Left colon (tissue), 2 donors: ENCODE data around the gene NUPR1. TPM values are rescaled to one million over a fixed set of nuclear protein-coding genes. Genes with fewer than 3 reads are reported as not detected.
"Not testable (repeated sequence)": the region's sequence is repeated elsewhere in the genome, so short reads cannot be mapped to it uniquely, and the experiment has no call there.

Experiments
- ATAC-seq: fragments of 200-7000 bp; cut with Tn5 transposase; one replicate; pipeline ENCODE4 v1.9.1; 2020; ENCODE audit warnings: mild to moderate bottlenecking, moderate library complexity
- DNase-seq, 2 donors: peaks; one replicate each; pipeline ENCODE4 v3.0.0-alpha.2; 2020
- intact Hi-C, 2 donors: fragments of 100-400 bp; cut with DNase I in 1 of 2; cut with micrococcal nuclease in 1 of 2; formaldehyde crosslinking; loops; one replicate each; pipeline versions ENCODE4 v1.11.2 to v1.14.0; 2022; cut with DNase I, micrococcal nuclease
- total RNA-seq, 2 donors: library from RNA; stranded (reverse); fragmentation: NEBNext Ultra II Directional; extraction: Animal tissue kit (Norgen Biotek cat#: 25700); gene quantifications; one replicate each; pipeline ENCODE4 v1.2.1, GENCODE V29; 2021
- donor health status: DM: no; HTN: no; CAD: no.
- donor health status: DM: yes; HTN: yes; CAD: no.

The NUPR1 gene
- total RNA-seq, 2 donors from 2014 or later = 52.2 to 106 TPM

- no peak for DNase-seq
- ATAC-seq = no peak
- intact Hi-C loops = no loop called here
Measured at GRCh38 chr16:28558456-28558855, 19.7 kb upstream of the NUPR1 start.

- ATAC-seq (no peak), DNase-seq (no peak)
- intact Hi-C loops = no loop called here
Measured at GRCh38 chr16:28556914-28557320, 18.1 kb upstream of the NUPR1 start.

GRCh38 chr16:28555561-28555960, 16.8 kb upstream of the NUPR1 start:
- intact Hi-C loops = no loop called here
- ATAC-seq = no peak

GRCh38 chr16:28554634-28555423, 16.1 kb upstream of the NUPR1 start:
- no peak for ATAC-seq
- no peak for DNase-seq
- intact Hi-C loops = no loop called here

More at GRCh38 chr16:28555561-28555960, 16.8 kb upstream of the NUPR1 start:
- DNase-seq = no peak

GRCh38 chr16:28553776-28554633, 15.2 kb upstream of the NUPR1 start, which contains the start of gene SGF29:
Gene SGF29 (plus strand): TSS chr16:28553920. CDS start chr16:28581070, 27,150 bp downstream.
- peak; percentile 91 for ATAC-seq
- intact Hi-C loops = no loop called here
- peak; percentile 93 to 96 for DNase-seq

- intact Hi-C loops = no loop called here
- DNase-seq = peak in 1 of 2 donors; percentile 36
- ATAC-seq = peak; percentile 43
Measured at GRCh38 chr16:28549301-28549899, 10.6 kb upstream of the NUPR1 start.

- ATAC-seq = no peak
- intact Hi-C loops = no loop called here
- DNase-seq = no peak
Measured at GRCh38 chr16:28548306-28548802, 9.6 kb upstream of the NUPR1 start.

- DNase-seq (no peak), ATAC-seq (no peak)
- intact Hi-C loops = no loop called here
Measured at GRCh38 chr16:28546626-28547025, 7.9 kb upstream of the NUPR1 start.

GRCh38 chr16:28545964-28546363, 7.2 kb upstream of the NUPR1 start:
- ATAC-seq, intact Hi-C loops, DNase-seq: not testable (repeated sequence)

GRCh38 chr16:28544998-28545397, 6.2 kb upstream of the NUPR1 start:
- DNase-seq (no peak), ATAC-seq (no peak)
- intact Hi-C loops = no loop called here

- DNase-seq (peak; percentile 72 to 88), ATAC-seq (peak; percentile 74)
- intact Hi-C loops = no loop called here
Measured at GRCh38 chr16:28543072-28543471, 4.3 kb upstream of the NUPR1 start.

- intact Hi-C loops = no loop called here
- ATAC-seq (peak; percentile 6), DNase-seq (no peak)
Measured at GRCh38 chr16:28542646-28543045, 3.9 kb upstream of the NUPR1 start.

GRCh38 chr16:28540346-28540745, 1.6 kb upstream of the NUPR1 start:
- intact Hi-C loops = no loop called here
- no peak for DNase-seq
- ATAC-seq = no peak

- peak; percentile 5 for ATAC-seq
- peak in 1 of 2 donors; percentile 45 for DNase-seq
- intact Hi-C loops = no loop called here
Measured at GRCh38 chr16:28537964-28538732, 626 bp downstream of the NUPR1 start.

GRCh38 chr16:28537076-28537475, 1.7 kb downstream of the NUPR1 start:
- DNase-seq (no peak), ATAC-seq (no peak)
- intact Hi-C loops = no loop called here

GRCh38 chr16:28534542-28535373, 4.0 kb downstream of the NUPR1 start:
- DNase-seq (no peak), ATAC-seq (no peak)
- intact Hi-C loops = no loop called here

- intact Hi-C loops = no loop called here
- DNase-seq (no peak), ATAC-seq (peak; percentile 34)
Measured at GRCh38 chr16:28532940-28533647, 5.7 kb downstream of the NUPR1 start.
